NCI-H1694 treated with DMSO at 0.1 percent for 48 hours (cell line): ENCODE results near the gene INTS1.
A peak's percentile ranks its signal among the peaks of the same experiment; 100 is the strongest.

Experiments
- DNase-seq: peaks from one replicate; lab custom pipeline; 2025; lab: John Stamatoyannopoulos, UW

INTS1 gene

GRCh38 chr7:1503816-1504775 lies at the start of gene INTS1:
INTS1 (minus strand) TSS chr7:1504389; CDS start chr7:1503960, 429 bp downstream.
- DNase-seq: peak; percentile 85

- DNase-seq: no peak
These were observed 49.5 kb upstream of the INTS1 start for GRCh38 chr7:1553512-1554210.

- DNase-seq: no peak
These were observed 48.0 kb upstream of the INTS1 start for GRCh38 chr7:1552200-1552599.

GRCh38 chr7:1550846-1551155 lies 46.6 kb upstream of the INTS1 start:
- no peak for DNase-seq

- DNase-seq: no peak
These were observed 46.0 kb upstream of the INTS1 start for GRCh38 chr7:1550005-1550845.

GRCh38 chr7:1549357-1550004 lies 45.3 kb upstream of the INTS1 start:
- DNase-seq: no peak

GRCh38 chr7:1548944-1549343 lies 44.8 kb upstream of the INTS1 start:
- DNase-seq: no peak

GRCh38 chr7:1548438-1548831 lies 44.2 kb upstream of the INTS1 start:
- DNase-seq: no peak

GRCh38 chr7:1547777-1548437 lies 43.7 kb upstream of the INTS1 start:
- DNase-seq: no peak

- DNase-seq: no peak
These were observed 43.0 kb upstream of the INTS1 start for GRCh38 chr7:1546909-1547776.

- no peak for DNase-seq
These were observed 42.2 kb upstream of the INTS1 start for GRCh38 chr7:1546274-1546908.

- no peak for DNase-seq
These were observed 41.4 kb upstream of the INTS1 start for GRCh38 chr7:1545417-1546246.

- no peak for DNase-seq
These were observed 40.8 kb upstream of the INTS1 start for GRCh38 chr7:1544896-1545416.

GRCh38 chr7:1544178-1544895 lies 40.1 kb upstream of the INTS1 start:
- DNase-seq: no peak

GRCh38 chr7:1543826-1544177 lies 39.6 kb upstream of the INTS1 start:
- DNase-seq: no peak

GRCh38 chr7:1542841-1543747 lies 38.9 kb upstream of the INTS1 start:
- no peak for DNase-seq

GRCh38 chr7:1542329-1542728 lies 38.1 kb upstream of the INTS1 start:
- no peak for DNase-seq
